ENCODE measurements around the gene PPCDC.

PPCDC gene

DNA sequence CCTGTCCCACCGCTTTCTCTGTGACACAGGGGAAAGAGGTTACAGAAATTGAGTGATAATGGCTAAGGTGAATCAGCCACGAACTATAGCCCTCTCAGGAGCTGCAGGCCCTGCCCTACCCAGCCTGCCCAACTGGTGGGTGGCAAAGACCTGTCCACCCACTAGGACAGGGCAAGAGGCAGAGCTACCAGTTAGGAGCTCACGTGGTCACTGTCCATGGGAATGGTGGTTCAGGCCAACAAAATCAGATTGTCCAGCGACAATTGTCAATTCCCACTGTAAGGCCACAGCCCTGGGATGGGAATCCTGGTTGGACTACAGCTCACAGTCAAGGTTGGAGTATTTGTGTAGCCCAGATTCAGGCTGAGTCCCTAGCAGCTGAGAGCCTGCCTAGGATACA, 75.0 kb downstream of the PPCDC start:
- DNase-seq (ENCODE audit: low read depth), result no peak
- Histone ChIP-seq H3K36me3 (ENCODE audit: control insufficient read depth, insufficient read depth, low read length, severe bottlenecking) (no peaks in the 10 kb centered on the region), H3K4me3 (ENCODE audit: low read length) (no peak overlapping the region), H3K9me3 (ENCODE audit: control insufficient read depth, low read length) (no peaks in the 10 kb centered on the region), H3K9ac (ENCODE audit: low read length) (no peak overlapping the region), H3K27me3 (replicated peaks; ENCODE audit: control insufficient read depth, insufficient read depth, low read length) (no peaks in the 10 kb centered on the region), H3K4me1 (ENCODE audit: control insufficient read depth, insufficient read depth, low read length) (no peaks in the 10 kb centered on the region)
